Testis (tissue), 3 donors: ENCODE measurements around the gene SLC22A8. TPM values are rescaled to one million over a fixed set of nuclear protein-coding genes. Genes with fewer than 3 reads are reported as not detected.

Experiments
- DNase-seq: peaks from one replicate; pipeline ENCODE4 v3.0.0-alpha.2; 2019
- H3K27ac ChIP-seq, 2 donors: fragments of 200-600 bp; sonication (generic); one replicate each; pipeline ENCODE4 v1.5.1; 2019
- H3K27me3 ChIP-seq: fragments of 200-600 bp; sonication (generic); one replicate; pipeline ENCODE4 v1.5.1; 2019
- H3K36me3 ChIP-seq: fragments of 200-600 bp; sonication (generic); one replicate; pipeline ENCODE4 v1.5.1; 2017; ENCODE audit warnings: low read depth; ENCODE audit errors: missing control alignments
- H3K4me1 ChIP-seq: fragments of 200-600 bp; sonication (generic); one replicate; pipeline ENCODE4 v1.5.1; 2019
- H3K4me3 ChIP-seq, 2 donors: fragments of 200-600 bp; sonication (generic); one replicate each; pipeline ENCODE4 v1.5.1; 2017 to 2019
- H3K9me3 ChIP-seq: fragments of 200-600 bp; sonication (generic); one replicate; pipeline ENCODE4 v1.5.1; 2017
- POLR2A ChIP-seq: fragments of 450-650 bp; IDR thresholded peaks from one replicate; pipeline ENCODE4 v1.6.1; 2017; ENCODE audit warnings: antibody characterized with exemption, mild to moderate bottlenecking, moderate library complexity
- WGBS, 2 donors: methylation state at CpG; one replicate each; pipeline ENCODE4 v1.1.5; 2018; 5-methylcytosine and 5-hydroxymethylcytosine counted together
- intact Hi-C: fragments of 100-400 bp; cut with DNase I; formaldehyde crosslinking; loops from one replicate; pipeline ENCODE4 v1.15.1; 2023; ENCODE audit warnings: low total_unique reads
- polyA plus RNA-seq: library from polyadenylated mRNA; stranded (reverse); fragments of 350-450 nt; fragmentation: Illumina TruSeq; extraction: RNeasy Lipid Tissue Mini Kit (QIAGEN cat#74804); gene quantifications from one replicate; pipeline ENCODE4 v1.2.3, GENCODE V29; 2014; ENCODE audit warnings: low read depth, low replicate concordance; ENCODE audit not compliant: insufficient read depth
- total RNA-seq, 2 donors: library from RNA; depleted of rRNA; stranded (reverse); fragments of >200 nt; gene quantifications; one replicate each; pipeline ENCODE4 v1.2.3, GENCODE V29; 2016
- TF ChIP-seq, protein P1 (sequence below), 3 experiments: fragments of 450-650 bp in 2 of 3; fragments of 200-600 bp in 1 of 3; sonication (generic) in 1 of 3; IDR thresholded peaks; one replicate each; pipeline ENCODE4 v1.5.1; 2016 to 2019; ENCODE audit warnings: antibody characterized with exemption in 3 of 3, mild to moderate bottlenecking in 2 of 3, moderate library complexity in 1 of 3

SLC22A8 gene
- total and polyA plus RNA-seq, 3 donors from 2014 or later, result 0.06 TPM; not detected in 2

DNA sequence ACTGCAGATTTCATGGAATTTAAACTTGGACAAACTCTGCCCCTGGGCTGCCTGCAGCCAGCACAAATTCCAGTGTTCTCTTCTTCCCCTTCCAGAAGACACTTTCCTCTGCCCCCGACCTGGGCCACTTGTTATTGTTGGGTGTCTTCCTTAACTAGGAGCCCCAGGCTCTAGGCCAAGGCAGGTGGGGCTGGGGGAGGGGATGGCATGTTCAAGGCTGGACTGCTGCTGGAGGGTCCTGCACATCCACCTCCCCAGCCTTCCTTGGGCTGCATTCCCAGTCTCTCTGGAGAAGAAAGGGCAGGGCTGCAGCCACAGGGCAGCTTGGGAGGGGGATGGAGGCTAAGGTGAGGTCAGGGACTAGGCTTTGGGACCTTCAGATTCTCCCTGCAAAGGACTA, 19.4 kb downstream of the SLC22A8 start:
- TF ChIP-seq, protein P1, sequence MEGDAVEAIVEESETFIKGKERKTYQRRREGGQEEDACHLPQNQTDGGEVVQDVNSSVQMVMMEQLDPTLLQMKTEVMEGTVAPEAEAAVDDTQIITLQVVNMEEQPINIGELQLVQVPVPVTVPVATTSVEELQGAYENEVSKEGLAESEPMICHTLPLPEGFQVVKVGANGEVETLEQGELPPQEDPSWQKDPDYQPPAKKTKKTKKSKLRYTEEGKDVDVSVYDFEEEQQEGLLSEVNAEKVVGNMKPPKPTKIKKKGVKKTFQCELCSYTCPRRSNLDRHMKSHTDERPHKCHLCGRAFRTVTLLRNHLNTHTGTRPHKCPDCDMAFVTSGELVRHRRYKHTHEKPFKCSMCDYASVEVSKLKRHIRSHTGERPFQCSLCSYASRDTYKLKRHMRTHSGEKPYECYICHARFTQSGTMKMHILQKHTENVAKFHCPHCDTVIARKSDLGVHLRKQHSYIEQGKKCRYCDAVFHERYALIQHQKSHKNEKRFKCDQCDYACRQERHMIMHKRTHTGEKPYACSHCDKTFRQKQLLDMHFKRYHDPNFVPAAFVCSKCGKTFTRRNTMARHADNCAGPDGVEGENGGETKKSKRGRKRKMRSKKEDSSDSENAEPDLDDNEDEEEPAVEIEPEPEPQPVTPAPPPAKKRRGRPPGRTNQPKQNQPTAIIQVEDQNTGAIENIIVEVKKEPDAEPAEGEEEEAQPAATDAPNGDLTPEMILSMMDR (IDR thresholded peaks at IDR 0.05), result no peak
- TF ChIP-seq POLR2A, result no peak
- Histone ChIP-seq H3K4me1 (no peaks in the 10 kb centered on the region), H3K9me3 (no peaks in the 10 kb centered on the region), H3K27me3 (no peaks in the 10 kb centered on the region), H3K27ac (no peak overlapping the region), H3K4me3 (no peak overlapping the region), H3K36me3 (no peaks in the 10 kb centered on the region)
- WGBS, 2 donors, result 36 to 63% methylated on average over 1 of the region's 1 CpG
- no peak for DNase-seq
- intact Hi-C loops, result no loop called here

DNA sequence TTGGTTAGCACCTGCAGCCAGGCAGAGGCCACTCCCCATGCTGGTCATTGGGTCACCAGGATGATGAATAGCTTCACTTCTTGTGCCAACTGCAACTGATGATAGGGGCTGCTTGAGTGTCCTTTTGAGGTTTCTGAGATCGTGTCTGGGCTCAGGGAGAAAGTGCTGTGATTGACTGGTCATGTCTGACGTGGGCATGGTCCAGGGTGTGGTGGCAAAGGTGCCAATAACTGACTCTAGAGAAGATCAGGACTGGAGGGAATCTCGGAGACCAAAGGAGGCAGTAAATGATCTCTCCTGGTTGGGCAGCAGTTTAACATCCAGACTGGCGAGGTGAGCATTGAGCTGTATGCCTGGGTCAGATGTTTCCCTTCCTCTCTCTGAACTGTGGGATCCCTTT, 20.9 kb downstream of the SLC22A8 start:
- TF ChIP-seq, protein P1 (IDR thresholded peaks at IDR 0.05), result no peak
- no peak for TF ChIP-seq POLR2A
- Histone ChIP-seq H3K9me3 (no peaks in the 10 kb centered on the region), H3K36me3 (no peaks in the 10 kb centered on the region), H3K4me1 (no peaks in the 10 kb centered on the region), H3K27ac (no peak overlapping the region), H3K4me3 (no peak overlapping the region), H3K27me3 (no peaks in the 10 kb centered on the region)
- intact Hi-C loops, result no loop called here
- WGBS, 2 donors, result 90 to 97% methylated on average over 4 of the region's 4 CpGs
- DNase-seq, result no peak

DNA sequence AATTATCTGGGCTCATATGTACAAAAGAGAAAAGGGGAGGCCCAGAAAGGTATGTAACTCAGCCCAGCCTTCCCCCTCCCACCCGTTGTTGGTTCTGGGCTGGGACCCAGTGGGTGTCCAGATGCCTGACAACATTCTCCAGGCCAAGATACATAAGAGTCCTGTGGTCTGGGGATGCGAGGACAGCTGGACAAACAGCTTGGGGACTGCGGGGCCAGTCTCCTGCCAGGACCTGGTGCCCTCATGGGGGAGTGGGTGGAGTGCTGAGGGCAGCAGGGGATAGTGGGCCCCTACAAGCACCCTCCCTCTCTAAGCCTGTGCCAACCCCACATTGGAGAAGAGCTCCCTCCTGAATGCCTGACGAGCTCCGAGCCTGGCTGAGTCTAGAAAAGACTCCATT, 27.4 kb downstream of the SLC22A8 start:
- no peaks in the 10 kb centered on the region for H3K27me3 ChIP-seq
- DNase-seq, result no peak
- H3K27ac ChIP-seq, result no peak overlapping the region
- intact Hi-C loops, result no loop called here
- TF ChIP-seq POLR2A, result no peak
- TF ChIP-seq, protein P1 (IDR thresholded peaks at IDR 0.05), result no peak
- no peak overlapping the region for H3K4me3 ChIP-seq
- H3K4me1 ChIP-seq, result no peaks in the 10 kb centered on the region
- WGBS, 2 donors, result 50 to 81% methylated on average over 2 to 5 of the region's 5 CpGs
- H3K36me3 ChIP-seq, result no peaks in the 10 kb centered on the region
- no peaks in the 10 kb centered on the region for H3K9me3 ChIP-seq

DNA sequence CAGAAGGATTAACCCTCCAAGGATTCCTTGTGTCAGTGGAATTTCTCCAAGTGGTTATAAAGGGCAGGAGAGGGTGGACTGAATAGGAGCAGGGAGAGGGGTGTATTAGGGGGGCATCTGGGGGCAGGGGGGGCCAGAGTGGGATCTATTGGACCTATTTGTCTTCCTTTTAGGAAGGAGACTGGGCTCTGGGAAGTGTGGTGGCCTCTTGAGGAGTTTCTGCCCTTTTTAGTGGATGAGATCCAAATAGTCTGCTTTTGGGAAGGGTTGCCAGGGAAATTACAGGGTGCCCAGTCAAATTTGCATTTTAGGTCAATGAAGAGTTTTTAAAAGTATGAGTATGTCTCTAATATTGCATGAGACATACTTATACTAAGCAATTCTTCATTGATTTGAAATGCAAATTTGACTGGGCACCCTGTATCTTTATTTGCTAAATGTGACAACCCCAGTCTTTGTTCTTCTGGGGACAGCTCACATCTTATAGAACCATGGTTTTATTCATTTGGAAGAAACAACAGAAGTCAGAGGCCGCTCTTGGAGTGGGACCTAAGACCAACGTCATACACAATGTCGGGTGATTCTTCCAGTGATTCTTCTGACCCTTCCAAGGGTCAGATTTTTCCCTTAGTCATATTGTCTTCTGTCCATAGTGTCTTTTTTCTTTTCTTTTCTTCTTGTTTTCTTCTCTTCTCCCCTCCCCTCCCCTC, 30.4 kb downstream of the SLC22A8 start:
- WGBS, 2 donors, result 82 to 86% methylated on average over 3 of the region's 3 CpGs
- no peaks in the 10 kb centered on the region for H3K4me1 ChIP-seq
- H3K27ac ChIP-seq, result no peak overlapping the region

More for the DNA sequence above, 30.4 kb downstream of the SLC22A8 start:
- no peak overlapping the region for H3K4me3 ChIP-seq
- no peaks in the 10 kb centered on the region for H3K36me3 ChIP-seq
- no peaks in the 10 kb centered on the region for H3K9me3 ChIP-seq
- TF ChIP-seq, protein P1 (IDR thresholded peaks at IDR 0.05), result no peak
- TF ChIP-seq POLR2A, result no peak
- DNase-seq, result no peak
- intact Hi-C loops, result no loop called here
- H3K27me3 ChIP-seq, result no peaks in the 10 kb centered on the region
